Kidney (tissue), 14 donors: Measurements from ENCODE around the gene JPH4. TPM values are rescaled to one million over a fixed set of nuclear protein-coding genes. Genes with fewer than 3 reads are reported as not detected.
A peak's percentile ranks its signal among the peaks of the same experiment; 100 is the strongest.

Source experiments
- DNase-seq, 5 donors: peaks; one replicate each; pipeline ENCODE4 v3.0.0-alpha.2; 2013 to 2020
- FAIRE-seq: peaks from 2 replicates; lab custom pipeline; 2012; peaks lifted over from hg19 to GRCh38; lab: Jason Lieb, UNC
- H3K27ac ChIP-seq, 2 donors: one replicate each; pipeline ENCODE4 v1.7.0; 2013; ENCODE audit warnings: low read depth in 2 of 2, low read length in 2 of 2, inconsistent platforms in 1 of 2
- H3K27me3 ChIP-seq: one replicate; pipeline ENCODE4 v1.7.1; 2013; ENCODE audit warnings: low read length, inconsistent platforms; ENCODE audit not compliant: control insufficient read depth, insufficient read depth
- H3K36me3 ChIP-seq, 3 donors: one replicate each; pipeline versions ENCODE4 v1.7.0 to v1.7.1; 2013; ENCODE audit warnings: low read length in 3 of 3, control low read depth in 1 of 3, inconsistent platforms in 1 of 3; ENCODE audit not compliant: insufficient read depth in 3 of 3, control insufficient read depth in 2 of 3
- H3K4me1 ChIP-seq, 3 donors: one replicate each; pipeline versions ENCODE4 v1.7.0 to v1.7.1; 2013; ENCODE audit warnings: low read length in 3 of 3, inconsistent platforms in 1 of 3, low read depth in 1 of 3; ENCODE audit not compliant: control insufficient read depth in 2 of 3, insufficient read depth in 2 of 3
- H3K4me3 ChIP-seq, 3 donors: one replicate each; pipeline versions ENCODE4 v1.7.0 to v1.8.1; 2013; ENCODE audit warnings: low read length in 3 of 3, control low read depth in 1 of 3, inconsistent platforms in 1 of 3
- H3K9ac ChIP-seq, 3 donors: one replicate each; pipeline versions ENCODE4 v1.7.0 to v1.7.1; 2013; ENCODE audit warnings: low read length in 3 of 3, control low read depth in 1 of 3, inconsistent platforms in 1 of 3
- H3K9me3 ChIP-seq, 3 donors: one replicate each; pipeline versions ENCODE4 v1.7.0 to v1.7.1; 2013; ENCODE audit warnings: low read length in 3 of 3, control low read depth in 1 of 3, inconsistent platforms in 1 of 3; ENCODE audit not compliant: control insufficient read depth in 2 of 3, insufficient read depth in 1 of 3
- intact Hi-C: fragments of 100-400 bp; cut with DNase I; formaldehyde crosslinking; loops from one replicate; pipeline ENCODE4 v1.11.1; 2022
- polyA plus RNA-seq: library from polyadenylated mRNA; stranded (reverse); fragments of 350-450 nt; fragmentation: Illumina TruSeq; extraction: RNeasy Lipid Tissue Mini Kit (QIAGEN cat#74804); gene quantifications from one replicate; pipeline ENCODE4 v1.2.3, GENCODE V29; 2014; ENCODE audit warnings: low read depth, low replicate concordance; ENCODE audit not compliant: insufficient read depth
- total RNA-seq: library from RNA; stranded (reverse); fragmentation: NEBNext Ultra II Directional; extraction: Animal tissue kit (Norgen Biotek cat#: 25700); gene quantifications from one replicate; pipeline ENCODE4 v1.2.1, GENCODE V29; 2021
- TF ChIP-seq, protein P1 (sequence below): IDR thresholded peaks from 3 replicates; pipeline ENCODE4 v1.5.1; 2012; ENCODE audit warnings: mild to moderate bottlenecking, moderate library complexity, borderline replicate concordance; ENCODE audit not compliant: insufficient read depth; ENCODE audit errors: extremely low read depth
- donor health status: control.
- donor health status: control.
- donor health status: control.
- donor health status: control.
- donor health status: control.
- donor health status: DM: yes; HTN: yes; CAD: no.
- donor health status: Normal renal cell carcinoma (clear cell type).

Gene JPH4
- total and polyA plus RNA-seq, 2 donors from 2014 or later = 3.6 to 7.0 TPM

DNA sequence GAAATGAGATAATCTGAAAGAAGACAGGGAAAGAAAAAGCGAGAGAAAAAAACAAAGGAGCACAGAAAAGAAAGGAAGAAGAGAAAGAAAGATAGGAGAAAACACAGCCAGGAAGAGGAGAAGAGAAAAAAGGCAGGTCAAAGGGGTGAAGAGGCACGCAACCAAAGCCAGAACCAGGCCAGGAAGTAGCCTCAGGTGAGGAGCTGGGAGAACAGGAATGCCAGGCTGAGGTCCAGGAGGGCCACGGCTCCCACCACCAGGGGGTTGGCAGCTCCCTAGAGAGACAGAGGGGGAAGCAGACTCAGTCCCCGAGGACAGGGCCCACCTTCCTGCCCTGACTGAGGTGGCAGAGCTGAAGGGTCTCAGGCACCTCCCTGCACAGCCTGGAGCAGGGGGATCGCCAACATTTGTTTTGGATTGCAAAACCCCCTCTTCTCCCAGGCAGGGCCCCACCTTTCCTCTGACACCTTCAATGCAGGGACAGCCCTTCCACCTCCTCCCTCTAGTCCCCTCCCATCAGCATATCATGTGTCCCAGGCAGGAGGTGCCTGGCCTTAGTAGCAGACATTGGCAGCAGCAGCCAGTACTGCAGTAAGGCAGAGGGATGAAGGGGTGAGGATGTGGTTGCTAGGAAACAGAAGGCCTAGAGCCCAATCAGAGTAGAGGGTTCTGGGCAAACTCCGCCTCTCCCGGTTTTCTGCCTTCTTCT lies 9.0 kb downstream of the JPH4 start:
- H3K9me3 ChIP-seq = no peaks in the 10 kb centered on the region
- H3K9ac ChIP-seq = no peak overlapping the region
- peaks cover 2 to 19% (median 6%) of the 10 kb centered on the region in 3 donors for H3K4me1 ChIP-seq
- intact Hi-C loops = no loop called here
- H3K27ac ChIP-seq = no peak overlapping the region
- no peaks in the 10 kb centered on the region for H3K27me3 ChIP-seq
- DNase-seq = peak; percentile 58 to 79 (median 69)
- no peak for FAIRE-seq
- H3K4me3 ChIP-seq = no peak overlapping the region
- TF ChIP-seq, protein P1, sequence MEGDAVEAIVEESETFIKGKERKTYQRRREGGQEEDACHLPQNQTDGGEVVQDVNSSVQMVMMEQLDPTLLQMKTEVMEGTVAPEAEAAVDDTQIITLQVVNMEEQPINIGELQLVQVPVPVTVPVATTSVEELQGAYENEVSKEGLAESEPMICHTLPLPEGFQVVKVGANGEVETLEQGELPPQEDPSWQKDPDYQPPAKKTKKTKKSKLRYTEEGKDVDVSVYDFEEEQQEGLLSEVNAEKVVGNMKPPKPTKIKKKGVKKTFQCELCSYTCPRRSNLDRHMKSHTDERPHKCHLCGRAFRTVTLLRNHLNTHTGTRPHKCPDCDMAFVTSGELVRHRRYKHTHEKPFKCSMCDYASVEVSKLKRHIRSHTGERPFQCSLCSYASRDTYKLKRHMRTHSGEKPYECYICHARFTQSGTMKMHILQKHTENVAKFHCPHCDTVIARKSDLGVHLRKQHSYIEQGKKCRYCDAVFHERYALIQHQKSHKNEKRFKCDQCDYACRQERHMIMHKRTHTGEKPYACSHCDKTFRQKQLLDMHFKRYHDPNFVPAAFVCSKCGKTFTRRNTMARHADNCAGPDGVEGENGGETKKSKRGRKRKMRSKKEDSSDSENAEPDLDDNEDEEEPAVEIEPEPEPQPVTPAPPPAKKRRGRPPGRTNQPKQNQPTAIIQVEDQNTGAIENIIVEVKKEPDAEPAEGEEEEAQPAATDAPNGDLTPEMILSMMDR = no peak
- peaks cover 0 to 3% (median 0%) of the 10 kb centered on the region in 3 donors for H3K36me3 ChIP-seq

- Histone ChIP-seq H3K9ac (peak overlapping the region in 2 of 3 donors; percentile 19 to 24), H3K4me1 (peaks cover 2 to 19% (median 6%) of the 10 kb centered on the region in 3 donors), H3K27ac (peak overlapping the region in 1 of 2 donors; percentile 3), H3K9me3 (no peaks in the 10 kb centered on the region), H3K27me3 (no peaks in the 10 kb centered on the region), H3K4me3 (no peak overlapping the region), H3K36me3 (peaks cover 0 to 4% (median 0%) of the 10 kb centered on the region in 3 donors)
- peak; percentile 48 to 70 (median 50) for DNase-seq
- TF ChIP-seq, protein P1 = no peak
- FAIRE-seq = no peak
- intact Hi-C loops = no loop called here
Observed at GRCh38 chr14:23568600-23569331, 9.8 kb downstream of the JPH4 start.

GRCh38 chr14:23568021-23568599 lies 10.5 kb downstream of the JPH4 start:
- Histone ChIP-seq H3K27me3 (no peaks in the 10 kb centered on the region), H3K9me3 (no peaks in the 10 kb centered on the region), H3K9ac (peak overlapping the region; percentile 19 to 65 (median 24)), H3K4me1 (peaks cover 2 to 19% (median 6%) of the 10 kb centered on the region in 3 donors), H3K27ac (no peak overlapping the region), H3K36me3 (peaks cover 0 to 4% (median 0%) of the 10 kb centered on the region in 3 donors), H3K4me3 (peak overlapping the region in 2 of 3 donors; percentile 74 to 82)
- TF ChIP-seq, protein P1 = no peak
- intact Hi-C loops = no loop called here
- FAIRE-seq = no peak
- DNase-seq = peak in 1 of 5 donors; percentile 38
